ENCODE measurements around the gene OR1K1. TPM values are rescaled to one million over a fixed set of nuclear protein-coding genes. Genes with fewer than 3 reads are reported as not detected.

OR1K1 gene
- total and polyA plus RNA-seq, 9 of the 15 experiments (the other 6 are each of a cell fraction or from before 2014, with no cell fraction given) = not detected

DNA sequence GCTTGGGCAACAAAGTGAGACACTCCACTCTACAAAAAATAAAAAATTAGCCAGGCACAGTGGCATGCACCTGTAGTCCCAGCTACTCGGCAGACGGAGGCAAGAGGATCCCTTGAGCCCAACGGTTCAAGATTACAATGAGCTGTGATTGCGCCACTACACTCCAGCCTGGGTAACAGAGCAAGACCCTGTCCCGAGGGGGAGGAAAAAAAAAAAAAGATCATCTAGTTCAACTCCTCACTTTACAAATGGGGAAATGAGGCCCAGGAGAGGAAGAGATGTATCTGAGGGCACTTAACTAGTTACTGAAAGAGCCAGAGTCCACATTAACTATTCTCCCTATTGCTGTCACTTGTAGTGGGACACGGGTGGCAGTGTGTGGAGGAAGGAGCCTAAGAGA lies 14.6 kb downstream of the OR1K1 start:
- H3K4me3 ChIP-seq = no peak overlapping the region
- H3K79me2 ChIP-seq (ENCODE audit: control insufficient read depth, insufficient read depth, low read length) = no peaks in the 10 kb centered on the region
- in situ Hi-C loops (cut with MboI) (loop anchor here (5.0 to 10.0 kb wide), 3 partner anchors 352 to 717 kb away; no protein-coding TSS in a partner anchor), intact Hi-C loops (cut with micrococcal nuclease) (loop anchor here (5.0 kb wide), 2 partner anchors 332 to 538 kb away; no protein-coding TSS in a partner anchor)
- POLR2A ChIA-PET = interaction anchor here (0.9 to 1.1 kb wide), 2 partner anchors 9 to 10 kb away, joined by 3 read pairs; no protein-coding TSS in a partner anchor
- BruUV-seq (replicated peaks) = no TSS peak
- FAIRE-seq (no peak), ATAC-seq (no peak), DNase-seq (ENCODE audit: extremely low read depth in 1 of 4, low spot score in 3 of 4) (no peak)
- TF ChIP-seq CEBPB (tag; IDR thresholded peaks at IDR 0.05) (0 out of 2 replicates have a peak, but pooled peaks have one; percentile 17), NR1H2 (CRISPR knock-in tag; IDR thresholded peaks at IDR 0.05) (no peak), PRMT5 (CRISPR knock-in tag; IDR thresholded peaks at IDR 0.05) (no peak), SETDB1 (IDR thresholded peaks at IDR 0.05; ENCODE audit: low read length) (no peak)
- H3K9ac ChIP-seq (ENCODE audit: insufficient read depth in 1 of 2, low read depth in 2 of 2, low read length in 2 of 2) = no peak overlapping the region
- H3K36me3 ChIP-seq (ENCODE audit: control insufficient read depth, insufficient read depth, low read length) = peaks cover 19% of the 10 kb centered on the region; the same call in 2 of the 3 replicates
- H3K4me2 ChIP-seq (ENCODE audit: insufficient read depth, low read length) = no peak overlapping the region
- CTCF ChIA-PET (ENCODE audit: low intra/inter-chr PET ratio) = interaction anchor here (0.7 kb wide), 1 partner anchor 590 kb away, joined by 3 read pairs; no protein-coding TSS in a partner anchor
- no peaks in the 10 kb centered on the region for H3K9me1 ChIP-seq (ENCODE audit: control insufficient read depth, insufficient read depth, low read length)
- H3K4me1 ChIP-seq (replicated peaks in 1 of 2; ENCODE audit: control insufficient read depth in 2 of 2, insufficient read depth in 2 of 2, low read length in 2 of 2) = no peaks in the 10 kb centered on the region; a peak in 1 of 5 replicates
- no peaks in the 10 kb centered on the region; a peak in 1 of 5 replicates for H3K27me3 ChIP-seq (ENCODE audit: control insufficient read depth in 2 of 2, insufficient read depth in 2 of 2, low read length in 2 of 2)
- H3K9me3 ChIP-seq (replicated peaks; ENCODE audit: control insufficient read depth, insufficient read depth, low read depth, low read length) = no peaks in the 10 kb centered on the region
- no peak overlapping the region for H2AFZ ChIP-seq (ENCODE audit: low read depth, low read length)
- 40% methylated on average over 6 of the region's 6 CpGs for WGBS (ENCODE audit: insufficient coverage, low coverage, missing lambda C conversion rate)
- H4K20me1 ChIP-seq (replicated peaks; ENCODE audit: control insufficient read depth, insufficient read depth, low read length) = no peaks in the 10 kb centered on the region
- no peak overlapping the region for H3K27ac ChIP-seq (ENCODE audit: extremely low read depth, low read depth, low read length)

DNA sequence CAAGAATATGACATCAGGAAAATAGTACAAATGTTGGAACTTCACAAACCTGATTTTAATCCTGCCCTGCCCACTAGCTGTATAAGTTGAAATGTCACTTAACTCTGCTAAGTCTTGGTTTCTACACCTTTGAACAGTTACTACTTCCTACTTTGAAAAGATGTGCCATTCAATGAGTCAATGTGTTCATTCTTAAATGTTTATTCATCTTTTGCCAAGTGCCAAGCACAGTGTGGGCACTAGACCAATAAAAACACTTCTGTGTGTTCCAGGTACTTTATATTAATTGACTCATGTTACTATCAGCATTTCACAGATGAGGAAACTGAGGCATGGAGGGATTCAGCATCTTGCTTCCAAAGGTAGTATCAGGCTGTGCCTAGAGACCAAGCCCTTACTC lies 15.6 kb downstream of the OR1K1 start:
- no peak overlapping the region for H3K4me3 ChIP-seq
- ChIA-PET CTCF (ENCODE audit: low intra/inter-chr PET ratio) (no interaction called here), POLR2A (interaction anchor here (0.7 kb wide), 1 partner anchor 176 kb away, joined by 3 read pairs; no protein-coding TSS in a partner anchor)
- H2AFZ ChIP-seq (ENCODE audit: low read depth, low read length) = no peak overlapping the region
- intact Hi-C loops (cut with micrococcal nuclease) = no loop called here
- DNase-seq (ENCODE audit: extremely low read depth in 1 of 4, low spot score in 3 of 4) (no peak), FAIRE-seq (no peak), ATAC-seq (no peak)
- no peaks in the 10 kb centered on the region for H3K9me1 ChIP-seq (ENCODE audit: control insufficient read depth, insufficient read depth, low read length)
- no TSS peak for BruUV-seq (replicated peaks)
- H4K20me1 ChIP-seq (replicated peaks; ENCODE audit: control insufficient read depth, insufficient read depth, low read length) = no peaks in the 10 kb centered on the region
- no peaks in the 10 kb centered on the region; a peak in 1 of 5 replicates for H3K4me1 ChIP-seq (replicated peaks in 1 of 2; ENCODE audit: control insufficient read depth in 2 of 2, insufficient read depth in 2 of 2, low read length in 2 of 2)
- H3K79me2 ChIP-seq (ENCODE audit: control insufficient read depth, insufficient read depth, low read length) = peaks cover 4% of the 10 kb centered on the region; the same call in 1 of the 3 replicates
- H3K9ac ChIP-seq (ENCODE audit: insufficient read depth in 1 of 2, low read depth in 2 of 2, low read length in 2 of 2) = no peak overlapping the region
- in situ Hi-C loops (cut with MboI) = loop anchor here (10.0 kb wide), 1 partner anchor 691 kb away; no protein-coding TSS in a partner anchor
- H3K9me3 ChIP-seq (replicated peaks; ENCODE audit: control insufficient read depth, insufficient read depth, low read depth, low read length) = no peaks in the 10 kb centered on the region
- peaks cover 29% of the 10 kb centered on the region; the same call in 2 of the 3 replicates for H3K36me3 ChIP-seq (ENCODE audit: control insufficient read depth, insufficient read depth, low read length)
- no peaks in the 10 kb centered on the region for H3K27me3 ChIP-seq (ENCODE audit: control insufficient read depth in 2 of 2, insufficient read depth in 2 of 2, low read length in 2 of 2)
- H3K4me2 ChIP-seq (ENCODE audit: insufficient read depth, low read length) = no peak overlapping the region
- H3K27ac ChIP-seq (ENCODE audit: extremely low read depth, low read depth, low read length) = no peak overlapping the region
- no peak for TF ChIP-seq HNRNPH1 (optimal IDR thresholded peaks at IDR 0.05; ENCODE audit: low read depth, low read length)
- no peak for TF ChIP-seq IFI16 (CRISPR knock-in tag; IDR thresholded peaks at IDR 0.05)
- TF ChIP-seq, protein P1, sequence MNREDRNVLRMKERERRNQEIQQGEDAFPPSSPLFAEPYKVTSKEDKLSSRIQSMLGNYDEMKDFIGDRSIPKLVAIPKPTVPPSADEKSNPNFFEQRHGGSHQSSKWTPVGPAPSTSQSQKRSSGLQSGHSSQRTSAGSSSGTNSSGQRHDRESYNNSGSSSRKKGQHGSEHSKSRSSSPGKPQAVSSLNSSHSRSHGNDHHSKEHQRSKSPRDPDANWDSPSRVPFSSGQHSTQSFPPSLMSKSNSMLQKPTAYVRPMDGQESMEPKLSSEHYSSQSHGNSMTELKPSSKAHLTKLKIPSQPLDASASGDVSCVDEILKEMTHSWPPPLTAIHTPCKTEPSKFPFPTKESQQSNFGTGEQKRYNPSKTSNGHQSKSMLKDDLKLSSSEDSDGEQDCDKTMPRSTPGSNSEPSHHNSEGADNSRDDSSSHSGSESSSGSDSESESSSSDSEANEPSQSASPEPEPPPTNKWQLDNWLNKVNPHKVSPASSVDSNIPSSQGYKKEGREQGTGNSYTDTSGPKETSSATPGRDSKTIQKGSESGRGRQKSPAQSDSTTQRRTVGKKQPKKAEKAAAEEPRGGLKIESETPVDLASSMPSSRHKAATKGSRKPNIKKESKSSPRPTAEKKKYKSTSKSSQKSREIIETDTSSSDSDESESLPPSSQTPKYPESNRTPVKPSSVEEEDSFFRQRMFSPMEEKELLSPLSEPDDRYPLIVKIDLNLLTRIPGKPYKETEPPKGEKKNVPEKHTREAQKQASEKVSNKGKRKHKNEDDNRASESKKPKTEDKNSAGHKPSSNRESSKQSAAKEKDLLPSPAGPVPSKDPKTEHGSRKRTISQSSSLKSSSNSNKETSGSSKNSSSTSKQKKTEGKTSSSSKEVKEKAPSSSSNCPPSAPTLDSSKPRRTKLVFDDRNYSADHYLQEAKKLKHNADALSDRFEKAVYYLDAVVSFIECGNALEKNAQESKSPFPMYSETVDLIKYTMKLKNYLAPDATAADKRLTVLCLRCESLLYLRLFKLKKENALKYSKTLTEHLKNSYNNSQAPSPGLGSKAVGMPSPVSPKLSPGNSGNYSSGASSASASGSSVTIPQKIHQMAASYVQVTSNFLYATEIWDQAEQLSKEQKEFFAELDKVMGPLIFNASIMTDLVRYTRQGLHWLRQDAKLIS (CRISPR knock-in tag; IDR thresholded peaks at IDR 0.05) = no peak
- TF ChIP-seq, protein P2, sequence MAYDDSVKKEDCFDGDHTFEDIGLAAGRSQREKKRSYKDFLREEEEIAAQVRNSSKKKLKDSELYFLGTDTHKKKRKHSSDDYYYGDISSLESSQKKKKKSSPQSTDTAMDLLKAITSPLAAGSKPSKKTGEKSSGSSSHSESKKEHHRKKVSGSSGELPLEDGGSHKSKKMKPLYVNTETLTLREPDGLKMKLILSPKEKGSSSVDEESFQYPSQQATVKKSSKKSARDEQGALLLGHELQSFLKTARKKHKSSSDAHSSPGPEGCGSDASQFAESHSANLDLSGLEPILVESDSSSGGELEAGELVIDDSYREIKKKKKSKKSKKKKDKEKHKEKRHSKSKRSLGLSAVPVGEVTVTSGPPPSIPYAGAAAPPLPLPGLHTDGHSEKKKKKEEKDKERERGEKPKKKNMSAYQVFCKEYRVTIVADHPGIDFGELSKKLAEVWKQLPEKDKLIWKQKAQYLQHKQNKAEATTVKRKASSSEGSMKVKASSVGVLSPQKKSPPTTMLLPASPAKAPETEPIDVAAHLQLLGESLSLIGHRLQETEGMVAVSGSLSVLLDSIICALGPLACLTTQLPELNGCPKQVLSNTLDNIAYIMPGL (CRISPR knock-in tag; IDR thresholded peaks at IDR 0.05) = no peak
